NT2/D1 (cell line): ENCODE results near the gene MARK3.

ENCODE experiments used
- SUZ12 ChIP-seq: IDR thresholded peaks from 2 replicates; pipeline ENCODE4 v1.6.1; 2011; ENCODE audit not compliant: insufficient read length, insufficient read depth; ENCODE audit errors: extremely low read depth
- YY1 ChIP-seq: IDR thresholded peaks from 2 replicates; pipeline ENCODE4 v1.6.1; 2011; ENCODE audit not compliant: insufficient read length, insufficient read depth
- ZNF274 ChIP-seq: IDR thresholded peaks from 2 replicates; pipeline ENCODE4 v1.6.1; 2011; ENCODE audit warnings: mild to moderate bottlenecking, low read depth, low read length

DNA sequence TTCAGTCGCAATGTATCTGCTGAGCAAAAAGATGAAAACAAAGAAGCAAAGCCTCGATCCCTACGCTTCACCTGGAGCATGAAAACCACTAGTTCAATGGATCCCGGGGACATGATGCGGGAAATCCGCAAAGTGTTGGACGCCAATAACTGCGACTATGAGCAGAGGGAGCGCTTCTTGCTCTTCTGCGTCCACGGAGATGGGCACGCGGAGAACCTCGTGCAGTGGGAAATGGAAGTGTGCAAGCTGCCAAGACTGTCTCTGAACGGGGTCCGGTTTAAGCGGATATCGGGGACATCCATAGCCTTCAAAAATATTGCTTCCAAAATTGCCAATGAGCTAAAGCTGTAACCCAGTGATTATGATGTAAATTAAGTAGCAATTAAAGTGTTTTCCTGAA is 117.7 kb downstream of the MARK3 start:
- TF ChIP-seq YY1 (no peak), ZNF274 (no peak), SUZ12 (no peak)
